HG02571 (cell line): Measurements from ENCODE around the gene ADGRG7.
"Not testable (repeated sequence)": the region's sequence is repeated elsewhere in the genome, so short reads cannot be mapped to it uniquely, and the experiment has no call there.

Source experiments
- ATAC-seq: cut with Tn5 transposase; IDR thresholded peaks from one replicate; pipeline ENCODE4 v1.9.1; 2021; ENCODE audit warnings: mild to moderate bottlenecking, moderate library complexity; ENCODE audit not compliant: unreplicated experiment

ADGRG7 gene

GRCh38 chr3:100609305-100609704, at the start of gene ADGRG7:
Gene ADGRG7, plus strand, starts transcription at chr3:100609601. Its CDS starts 256 bp downstream, at chr3:100609857.
- ATAC-seq = no peak

DNA sequence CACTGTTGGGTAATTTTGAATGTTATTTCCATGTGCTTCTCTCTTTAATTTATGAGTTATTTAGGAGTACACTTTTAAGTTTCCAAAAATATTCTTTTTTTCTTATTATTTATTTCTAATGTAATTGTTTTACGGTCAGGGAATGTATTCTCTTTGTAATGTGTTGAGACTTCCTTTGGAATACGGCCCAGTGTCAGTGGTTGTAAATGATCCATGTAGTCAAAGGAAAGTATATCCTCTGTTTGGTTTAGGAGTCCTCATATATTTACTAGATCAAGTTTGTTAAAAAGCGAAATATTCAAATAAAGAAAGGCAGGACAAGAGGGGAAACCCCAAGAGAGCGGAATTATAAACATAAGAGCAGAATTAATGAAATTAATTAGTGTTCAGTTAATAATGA, 49.0 kb upstream of the ADGRG7 start:
- no peak for ATAC-seq

- ATAC-seq = no peak
These were observed 47.8 kb upstream of the ADGRG7 start for GRCh38 chr3:100561459-100562158.

- ATAC-seq = no peak
These were observed 47.1 kb upstream of the ADGRG7 start for GRCh38 chr3:100562224-100562857.

DNA sequence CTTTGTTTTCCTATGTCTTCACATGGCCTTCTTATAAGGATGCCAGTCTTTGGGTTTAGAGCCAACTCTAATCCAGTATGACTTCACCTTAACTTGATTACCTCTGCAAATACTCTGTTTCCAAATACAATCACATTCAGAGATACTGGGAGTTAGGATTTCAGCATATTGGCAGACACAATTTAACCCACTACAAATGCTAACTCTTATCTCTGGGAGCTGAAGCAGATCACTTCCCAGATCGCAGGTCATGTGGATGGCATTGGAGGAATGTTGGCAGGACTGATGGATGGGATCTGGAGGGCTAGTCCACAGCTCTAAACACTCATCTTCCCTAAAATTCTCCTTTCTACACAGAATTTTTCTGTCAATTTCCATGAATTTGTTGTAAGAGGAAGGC, 46.2 kb upstream of the ADGRG7 start:
- ATAC-seq = no peak

DNA sequence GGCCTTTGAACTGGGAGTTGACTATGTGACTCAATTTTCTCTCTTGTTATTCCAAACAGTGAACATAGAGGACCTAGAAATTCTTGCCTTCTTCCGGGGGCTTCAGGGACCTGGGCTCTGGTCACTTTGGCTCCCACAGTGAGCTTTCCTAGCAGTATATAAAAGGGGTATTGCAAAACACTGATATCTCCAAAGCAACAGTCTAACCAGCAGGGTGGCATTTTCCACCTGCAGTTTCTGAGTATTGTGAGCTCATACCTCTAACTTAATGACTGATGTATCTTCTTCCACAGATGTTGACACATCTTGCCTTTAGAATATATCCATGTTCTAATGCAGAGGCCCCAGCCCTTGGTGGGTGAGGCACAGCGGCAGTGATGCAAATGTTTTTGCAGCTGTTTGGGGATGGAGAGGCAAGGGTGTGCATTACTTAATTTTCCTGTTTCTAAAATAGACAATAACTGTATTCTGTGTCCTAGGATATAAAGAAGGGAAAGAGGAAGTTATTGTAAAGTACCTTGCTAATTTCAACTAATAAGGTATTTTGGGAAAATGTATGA, 45.7 kb upstream of the ADGRG7 start:
- no peak for ATAC-seq

DNA sequence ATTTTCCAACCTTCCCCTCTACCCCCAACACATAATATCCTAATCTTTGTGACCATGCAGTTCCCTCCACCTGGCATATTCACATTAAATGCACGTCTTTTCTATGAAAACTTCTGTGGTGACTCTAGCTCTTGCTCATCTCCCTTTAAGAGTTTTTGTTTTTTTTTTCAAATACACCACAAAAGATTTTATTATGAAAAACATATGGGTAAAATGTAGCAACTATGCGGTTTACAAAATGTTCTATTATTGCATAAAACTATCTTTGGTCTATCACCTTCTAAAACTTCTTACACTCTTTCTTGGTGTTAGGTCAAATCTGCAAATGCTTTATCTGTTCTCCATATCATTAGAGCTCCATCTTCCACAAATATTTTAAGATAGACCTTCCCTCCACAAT, 38.6 kb upstream of the ADGRG7 start:
- ATAC-seq = no peak

DNA sequence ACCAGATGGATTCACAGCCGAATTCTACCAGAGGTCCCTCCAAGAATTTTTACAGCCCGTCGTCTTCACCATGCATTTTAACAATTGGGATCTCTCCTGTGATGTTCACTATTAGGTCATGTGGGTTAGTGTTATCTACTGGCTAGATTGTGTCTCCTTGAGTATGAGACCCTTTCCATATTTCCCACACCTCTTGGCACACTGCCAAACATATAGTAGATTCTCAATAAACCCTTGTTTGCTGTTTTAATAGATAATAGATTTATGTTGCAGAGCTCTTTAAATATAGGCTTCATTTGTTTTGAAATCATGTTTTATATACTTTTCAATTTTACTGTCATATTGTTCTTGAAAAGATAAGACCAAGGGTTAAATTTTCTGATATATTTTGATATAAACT, 34.9 kb upstream of the ADGRG7 start:
- no peak for ATAC-seq

DNA sequence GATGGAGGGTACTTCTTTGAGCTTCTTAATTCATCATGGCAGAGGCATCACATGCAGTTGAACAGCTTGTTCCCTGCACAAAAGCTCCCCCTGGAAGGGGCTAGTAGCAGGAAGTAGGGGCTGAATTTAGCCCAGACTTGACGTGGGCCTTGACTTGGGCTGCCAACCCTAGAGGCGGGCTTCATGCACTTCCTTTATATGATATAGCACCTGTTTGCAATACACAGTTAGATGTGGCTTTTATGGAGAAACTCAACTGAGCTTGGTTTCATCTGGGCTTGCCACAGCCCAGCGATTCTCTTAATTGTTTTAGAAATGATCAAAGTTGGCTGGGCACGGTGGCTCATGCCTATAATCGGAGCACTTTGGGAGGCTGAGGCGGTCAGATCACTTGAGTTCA, 33.7 kb upstream of the ADGRG7 start:
- no peak for ATAC-seq

DNA sequence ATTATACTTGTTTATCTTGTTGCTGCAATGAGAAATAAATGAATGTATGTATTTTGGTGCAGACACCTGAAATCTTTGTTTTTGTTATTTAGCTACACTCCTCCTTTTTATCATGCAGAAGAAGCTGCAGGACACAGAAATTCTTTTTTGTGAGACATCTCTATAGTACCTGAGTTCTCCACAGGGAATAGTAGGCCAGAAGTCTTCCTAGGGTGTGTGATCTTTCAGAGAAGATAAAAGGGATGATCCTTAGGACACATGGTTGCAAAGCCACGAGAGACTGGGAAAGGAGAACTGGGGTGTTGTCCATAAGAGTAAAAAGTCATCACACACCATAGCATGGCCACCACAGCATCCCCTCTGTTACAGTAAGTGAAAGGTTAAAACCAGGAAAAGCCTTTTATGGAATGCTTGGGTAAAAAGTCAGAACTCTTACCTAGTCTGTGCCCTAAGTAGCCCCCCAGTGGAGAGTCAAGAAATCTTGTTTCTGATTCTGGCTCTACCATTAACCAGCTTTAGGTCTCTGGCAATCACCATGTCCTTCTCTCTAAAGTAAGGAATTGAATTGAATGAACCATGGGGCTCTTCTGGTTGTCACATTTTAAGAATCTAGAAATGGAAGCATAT, 31.9 kb upstream of the ADGRG7 start:
- ATAC-seq = no peak

GRCh38 chr3:100578646-100579045, 30.8 kb upstream of the ADGRG7 start:
- no peak for ATAC-seq

- ATAC-seq = no peak
These were observed 29.3 kb upstream of the ADGRG7 start for GRCh38 chr3:100580147-100580546.

DNA sequence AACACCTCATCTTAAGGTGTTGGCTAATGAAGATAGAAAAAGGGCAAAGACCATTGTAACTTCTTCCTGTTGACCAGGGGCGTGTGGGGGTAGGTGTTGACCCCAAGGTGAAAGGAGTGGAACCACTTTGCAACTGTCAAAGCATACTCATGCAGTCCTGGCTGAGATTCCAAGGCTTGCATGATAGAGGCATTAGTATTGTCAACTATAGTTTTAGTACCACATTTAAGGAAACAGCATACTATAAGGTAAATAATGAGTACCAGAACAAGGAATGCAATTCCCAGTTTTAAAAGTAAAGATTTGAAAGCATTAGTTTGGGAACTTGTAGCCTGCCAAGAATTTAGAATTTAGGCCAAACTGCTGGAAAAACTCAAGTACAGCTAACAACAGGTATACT, 27.8 kb upstream of the ADGRG7 start:
- ATAC-seq = no peak

GRCh38 chr3:100582157-100582556, 27.2 kb upstream of the ADGRG7 start:
- not testable (repeated sequence) for ATAC-seq

GRCh38 chr3:100584101-100584660, 25.2 kb upstream of the ADGRG7 start:
- no peak for ATAC-seq

DNA sequence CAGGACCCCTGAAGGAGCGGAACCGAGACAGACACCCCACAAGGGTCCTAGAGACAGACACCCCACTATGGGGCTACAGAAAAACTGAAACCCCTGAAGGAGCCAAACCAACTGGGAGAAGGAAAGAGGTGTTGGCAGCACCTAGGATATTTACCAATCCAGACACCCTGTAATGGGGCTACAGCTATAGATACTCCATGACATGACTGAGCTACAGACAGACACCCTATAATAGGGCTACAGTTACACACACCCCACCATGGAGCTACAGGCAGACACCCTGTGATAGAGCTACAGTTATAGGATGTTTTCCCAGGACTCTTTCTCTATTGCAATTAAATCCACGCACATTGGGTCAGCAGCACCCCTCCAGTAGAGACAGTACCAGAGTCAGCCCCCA, 22.6 kb upstream of the ADGRG7 start:
- ATAC-seq = no peak

- ATAC-seq = no peak
These were observed 21.1 kb upstream of the ADGRG7 start for GRCh38 chr3:100588251-100588650.

DNA sequence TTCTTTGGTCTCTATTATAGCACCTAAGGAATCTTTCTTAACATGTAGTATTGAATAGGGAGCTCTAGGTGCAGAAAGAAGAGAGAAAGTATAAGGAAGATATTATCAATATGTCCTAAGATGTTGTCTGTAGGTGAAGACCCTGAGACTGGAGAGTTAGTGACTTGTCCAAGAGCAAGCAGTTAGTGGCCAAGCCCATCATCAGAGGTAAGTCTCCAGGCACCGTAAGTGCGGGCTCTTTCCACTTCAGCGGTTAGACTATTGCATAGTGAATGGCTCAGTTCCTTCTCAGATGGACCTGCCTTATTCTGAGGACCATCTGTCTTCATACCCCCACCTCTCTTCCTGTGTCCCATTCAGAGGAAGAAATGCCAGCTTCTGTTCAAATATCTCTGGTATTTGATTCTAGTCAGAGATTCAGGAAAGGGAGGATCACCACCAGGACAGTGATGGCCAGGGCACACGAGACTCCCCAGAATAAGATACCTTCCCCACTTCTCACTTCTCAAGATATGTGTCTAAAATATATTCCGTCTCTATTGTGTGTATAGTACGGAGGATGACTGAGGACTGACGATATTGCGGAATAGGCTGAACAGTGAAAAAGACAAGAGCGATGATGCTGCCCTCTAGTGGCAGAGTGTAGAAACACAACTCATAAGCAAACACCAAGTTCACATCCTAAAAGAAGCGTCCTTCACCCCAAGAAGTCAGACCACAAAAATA, 19.1 kb upstream of the ADGRG7 start:
- ATAC-seq = peak; percentile 75

DNA sequence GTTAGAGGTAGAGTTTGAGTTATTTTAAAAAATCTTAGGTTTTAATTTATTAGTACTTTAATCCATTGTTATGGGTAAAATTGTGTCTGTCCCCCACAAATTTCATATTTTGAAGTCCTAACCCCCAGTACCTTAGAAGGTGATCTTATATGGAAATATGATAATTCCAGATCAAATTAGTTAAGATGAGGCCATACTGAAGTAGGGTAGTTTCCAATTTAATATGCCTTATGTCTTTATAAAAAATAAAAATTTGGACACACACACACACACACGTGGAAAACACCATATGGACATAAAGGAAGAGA, 18.6 kb upstream of the ADGRG7 start:
- ATAC-seq = no peak

- ATAC-seq = no peak
These were observed 18.0 kb upstream of the ADGRG7 start for GRCh38 chr3:100591411-100591810.
